NCI-H2227 (cell line): Measurements from ENCODE around the gene TPD52L1.

Experiments
- DNase-seq: peaks from one replicate; lab custom pipeline; 2025; ENCODE audit not compliant: unreplicated experiment; lab: John Stamatoyannopoulos, UW

The TPD52L1 gene

DNA sequence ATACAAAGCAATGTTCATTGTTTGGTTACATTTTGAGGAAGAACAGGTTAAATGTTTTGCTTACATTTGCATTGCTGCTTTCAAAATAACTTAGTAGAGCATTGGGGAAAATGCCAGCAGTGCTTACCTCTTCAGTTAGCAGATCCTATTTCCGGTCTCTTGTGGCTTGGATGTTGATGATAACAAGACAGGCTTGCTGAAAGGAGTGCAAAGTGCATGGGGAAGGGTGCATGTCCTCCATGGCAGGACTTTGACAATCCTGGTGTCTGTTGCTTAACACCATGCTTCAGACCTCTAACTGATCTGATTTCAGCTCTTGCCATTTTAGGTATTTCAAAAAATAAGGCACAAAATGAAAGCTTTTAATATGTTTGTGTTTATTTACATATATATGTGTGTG lies 21.1 kb downstream of the TPD52L1 start:
- no peak for DNase-seq

DNA sequence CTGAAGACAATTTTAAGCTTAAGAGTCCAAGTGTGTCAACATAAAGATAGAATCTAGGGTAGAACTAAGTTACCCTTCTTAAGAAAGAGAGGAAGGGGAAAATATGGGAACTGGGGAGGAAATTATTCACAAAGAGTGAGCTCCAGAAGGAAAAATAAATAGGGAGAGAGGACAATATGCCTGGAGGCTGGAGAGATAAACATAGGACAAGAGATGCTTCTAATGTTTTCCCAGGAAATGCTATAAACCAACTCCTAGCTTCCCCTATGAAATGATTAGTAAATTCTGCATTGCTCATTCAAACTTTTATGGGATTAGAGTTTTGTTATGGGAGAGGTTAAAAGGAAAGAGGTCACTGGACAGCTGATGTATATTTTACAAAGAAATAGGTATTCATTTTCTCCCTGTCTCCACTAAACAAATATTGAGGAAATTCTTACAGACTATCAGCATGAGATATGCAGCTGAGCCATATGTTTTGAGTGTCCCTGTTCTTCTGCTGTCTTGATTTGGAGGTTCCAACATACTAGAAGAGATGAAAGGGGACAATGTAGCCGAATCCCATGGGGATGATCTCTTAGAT lies 22.0 kb downstream of the TPD52L1 start:
- no peak for DNase-seq

DNA sequence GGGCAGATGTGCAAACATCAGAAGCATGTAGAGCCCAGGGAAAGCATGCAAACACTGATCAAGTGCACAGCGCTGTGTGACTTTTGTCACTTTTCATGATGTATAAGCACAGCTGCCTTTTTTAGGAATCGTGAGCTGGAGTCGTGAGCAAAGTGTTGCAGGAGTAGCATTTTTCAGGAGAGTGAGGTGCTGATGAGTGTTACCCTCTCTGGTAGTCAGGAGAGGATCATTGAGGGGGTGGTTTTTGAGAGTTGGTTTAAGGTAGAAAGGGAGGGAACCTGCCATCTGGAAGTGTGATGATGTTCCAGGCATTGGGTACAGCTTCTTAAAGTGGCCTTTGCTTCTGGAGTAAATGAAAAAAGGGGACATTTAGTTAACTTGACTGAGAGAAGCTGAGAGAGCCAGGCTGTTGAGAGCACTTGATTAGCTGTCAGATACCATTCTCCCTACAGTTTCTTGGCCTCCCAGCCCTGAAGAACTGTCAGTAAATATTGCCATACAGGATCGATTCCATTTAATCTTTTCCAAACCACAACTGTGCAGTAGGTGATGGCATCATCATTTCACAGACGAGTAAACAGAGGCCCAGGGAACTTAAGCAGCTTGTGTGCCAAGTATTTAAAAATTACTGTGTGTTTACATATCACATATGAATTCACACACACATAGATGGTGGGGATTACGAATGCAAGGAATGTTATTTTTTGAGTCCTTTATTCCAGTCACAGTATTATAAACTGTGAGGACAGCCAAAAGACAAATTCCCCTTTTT lies 28.9 kb downstream of the TPD52L1 start:
- DNase-seq = no peak

- no peak for DNase-seq
These were observed 29.8 kb downstream of the TPD52L1 start for GRCh38 chr6:125183391-125183790.

GRCh38 chr6:125188037-125188436 lies 34.5 kb downstream of the TPD52L1 start:
- DNase-seq = no peak

DNA sequence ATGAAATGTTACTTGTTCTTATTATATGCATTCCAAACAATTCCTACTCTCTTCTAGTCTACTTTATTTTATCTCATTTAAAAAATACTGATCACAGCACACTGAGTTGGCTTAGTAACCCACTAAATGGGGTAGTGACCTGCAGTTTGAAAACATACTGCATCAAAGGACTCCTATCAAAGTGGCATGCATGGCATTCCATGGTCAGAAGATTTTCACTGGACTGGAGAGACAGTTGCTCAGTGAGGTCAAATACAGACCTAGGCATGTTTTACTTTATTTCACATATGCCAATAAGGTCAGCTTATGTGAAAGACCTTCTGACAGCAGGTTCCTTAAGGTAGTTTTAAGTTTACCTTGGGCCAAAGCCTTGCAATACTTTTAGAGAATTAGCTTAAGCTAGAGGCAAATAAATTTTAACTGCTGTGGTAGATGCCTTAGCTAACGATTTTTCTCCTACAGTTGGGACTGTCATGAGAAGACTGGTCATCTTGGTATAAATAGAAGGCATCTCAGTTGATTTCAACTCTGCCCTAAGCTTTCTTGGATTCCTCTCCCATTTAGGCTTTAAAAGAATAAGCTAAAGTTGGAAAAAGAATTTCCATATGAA lies 35.1 kb downstream of the TPD52L1 start:
- DNase-seq = no peak

DNA sequence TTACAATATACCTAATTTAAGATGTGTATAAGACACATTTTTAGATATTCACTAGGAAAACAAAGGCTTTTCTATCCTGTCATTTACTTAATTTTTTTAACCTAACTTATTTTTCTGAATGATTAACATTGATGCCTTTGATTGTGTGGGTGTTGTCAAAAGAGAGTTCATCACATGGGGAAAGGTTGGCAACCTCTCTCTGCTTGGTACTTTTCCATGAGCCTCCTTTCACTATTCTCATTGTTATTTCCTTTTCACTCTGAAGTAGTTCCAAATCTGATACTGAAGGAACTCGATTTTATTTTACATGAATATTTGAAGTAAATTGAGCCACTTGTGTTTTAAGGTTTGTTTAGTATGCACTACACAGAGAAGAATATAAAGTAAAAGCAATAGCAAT lies 35.9 kb downstream of the TPD52L1 start:
- no peak for DNase-seq

- DNase-seq = no peak
These were observed 37.1 kb downstream of the TPD52L1 start for GRCh38 chr6:125190667-125191066.

GRCh38 chr6:125191916-125192609 lies 38.5 kb downstream of the TPD52L1 start:
- peak; percentile 7 for DNase-seq

GRCh38 chr6:125192610-125192930 lies 39.0 kb downstream of the TPD52L1 start:
- no peak for DNase-seq

- DNase-seq = no peak
These were observed 39.6 kb downstream of the TPD52L1 start for GRCh38 chr6:125193208-125193607.

DNA sequence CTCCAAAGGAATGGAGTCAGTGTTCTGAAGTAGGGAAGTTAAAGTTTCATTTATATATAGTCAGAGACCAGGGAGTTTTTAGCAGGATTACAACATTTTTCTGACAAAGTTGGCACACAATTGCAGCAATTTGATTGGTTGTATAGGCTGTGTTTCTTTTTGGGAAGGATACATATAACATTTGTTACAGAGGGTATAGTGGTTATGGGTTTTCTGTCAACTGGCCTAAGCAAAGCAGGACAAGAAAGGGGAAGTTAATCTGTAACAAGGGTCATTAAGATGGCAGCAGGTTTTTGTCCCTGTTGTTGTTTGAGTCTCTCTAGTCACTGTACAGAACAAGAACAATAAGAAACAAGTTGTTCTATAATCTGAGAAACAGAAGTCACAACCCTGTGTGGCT lies 41.4 kb downstream of the TPD52L1 start:
- DNase-seq = no peak

DNA sequence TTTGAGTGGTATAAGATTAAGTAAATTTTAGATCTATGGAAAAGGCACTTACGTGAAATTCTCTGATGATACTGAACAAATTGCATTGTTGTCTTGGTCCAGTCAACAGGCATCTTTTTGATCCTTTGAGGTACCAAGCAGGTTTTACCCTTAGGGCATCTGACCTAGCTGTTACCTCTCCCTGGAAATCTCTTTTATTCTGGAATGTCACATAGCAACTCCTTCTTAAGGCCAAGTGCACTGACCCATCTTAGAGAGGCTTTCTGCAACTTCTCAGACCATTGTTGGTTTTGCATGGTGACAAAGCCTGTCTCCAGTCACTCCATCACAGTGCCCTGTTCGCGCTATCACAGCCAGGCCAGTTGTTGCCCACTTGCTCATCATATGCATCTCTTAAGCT lies 42.0 kb downstream of the TPD52L1 start:
- no peak for DNase-seq

DNA sequence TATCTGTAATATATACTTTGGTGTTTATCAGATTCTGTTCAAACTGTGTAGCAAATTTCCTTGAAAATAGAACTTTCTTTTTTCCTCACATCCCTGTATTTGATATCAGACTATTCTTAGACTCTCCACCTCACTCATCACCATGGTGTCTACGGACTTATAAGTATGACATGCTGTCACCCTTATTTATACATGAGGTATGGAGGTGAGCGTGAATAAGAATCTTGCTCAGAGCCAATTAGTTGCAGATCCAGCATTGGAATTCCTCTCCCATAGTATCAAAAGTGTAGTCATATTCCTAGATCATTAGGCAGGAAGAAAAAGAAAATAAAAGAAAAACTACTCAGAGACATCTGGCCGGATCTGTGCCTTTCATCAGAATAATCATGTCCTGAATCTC lies 43.0 kb downstream of the TPD52L1 start:
- no peak for DNase-seq

DNA sequence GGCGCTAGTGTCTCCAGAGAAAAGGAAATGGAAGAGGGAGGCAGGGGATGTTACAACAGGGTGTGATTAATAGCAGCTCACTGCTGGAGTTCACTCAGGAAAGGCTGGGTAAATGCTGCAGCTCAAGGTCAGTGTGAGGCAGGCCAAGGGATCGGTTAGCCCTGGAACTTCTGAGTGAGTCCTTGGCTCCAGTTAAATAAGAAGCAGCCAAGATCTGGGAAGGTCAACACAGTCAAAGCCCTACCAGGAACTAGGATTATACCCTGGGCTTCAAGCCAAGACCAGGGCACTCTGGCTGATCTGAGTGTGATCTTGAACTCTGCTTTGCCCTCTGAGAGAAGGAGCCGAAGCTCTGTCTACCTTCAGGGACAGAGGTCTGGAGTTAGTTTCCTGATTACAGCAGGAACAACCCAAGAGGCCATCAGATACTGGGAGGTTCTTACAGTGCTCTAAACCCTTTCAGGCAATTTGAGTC lies 44.3 kb downstream of the TPD52L1 start:
- DNase-seq = peak; percentile 34

DNA sequence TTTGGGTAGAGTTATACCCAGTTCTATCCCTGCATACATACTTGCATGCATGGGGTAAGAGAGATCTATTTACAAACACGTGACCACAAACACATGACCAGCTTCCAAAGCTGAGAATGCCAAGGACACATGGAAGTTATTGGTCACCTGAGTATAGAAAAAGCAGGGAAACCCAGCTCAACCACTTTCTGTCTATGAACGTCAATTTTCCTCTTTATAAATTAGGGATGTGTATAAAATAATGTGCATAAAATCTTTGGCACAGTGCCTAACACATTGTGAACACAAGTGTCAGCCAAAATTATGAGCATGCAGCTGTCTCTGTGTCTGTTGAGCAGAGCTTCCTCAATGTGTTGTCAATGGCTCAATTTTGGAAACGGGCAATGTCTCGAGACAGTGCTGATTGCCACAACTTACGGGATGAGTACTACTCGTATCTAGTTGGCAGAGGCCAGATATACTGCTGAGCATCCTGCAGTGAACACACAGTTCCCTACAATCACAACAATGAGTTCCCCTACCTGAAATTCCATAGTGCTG lies 44.9 kb downstream of the TPD52L1 start:
- no peak for DNase-seq

DNA sequence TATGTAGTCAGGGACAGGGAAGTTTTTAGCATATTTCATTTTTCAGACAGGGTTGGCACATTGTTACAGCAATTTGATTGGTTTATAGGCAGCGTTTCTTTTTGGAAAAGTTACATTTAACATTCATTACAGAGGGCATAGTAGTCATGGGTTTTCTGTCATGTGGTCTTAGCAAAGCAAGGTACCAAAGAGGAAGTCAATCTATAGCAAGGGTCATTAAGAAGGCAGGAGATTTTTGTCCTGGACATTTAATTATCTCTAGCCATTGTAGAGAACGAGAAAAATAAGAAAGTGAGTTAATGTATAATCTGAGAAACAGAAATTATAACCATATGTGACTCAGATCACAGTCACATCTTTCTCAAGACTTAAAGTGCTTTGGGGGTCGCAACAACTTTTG lies 47.4 kb downstream of the TPD52L1 start:
- no peak for DNase-seq

DNA sequence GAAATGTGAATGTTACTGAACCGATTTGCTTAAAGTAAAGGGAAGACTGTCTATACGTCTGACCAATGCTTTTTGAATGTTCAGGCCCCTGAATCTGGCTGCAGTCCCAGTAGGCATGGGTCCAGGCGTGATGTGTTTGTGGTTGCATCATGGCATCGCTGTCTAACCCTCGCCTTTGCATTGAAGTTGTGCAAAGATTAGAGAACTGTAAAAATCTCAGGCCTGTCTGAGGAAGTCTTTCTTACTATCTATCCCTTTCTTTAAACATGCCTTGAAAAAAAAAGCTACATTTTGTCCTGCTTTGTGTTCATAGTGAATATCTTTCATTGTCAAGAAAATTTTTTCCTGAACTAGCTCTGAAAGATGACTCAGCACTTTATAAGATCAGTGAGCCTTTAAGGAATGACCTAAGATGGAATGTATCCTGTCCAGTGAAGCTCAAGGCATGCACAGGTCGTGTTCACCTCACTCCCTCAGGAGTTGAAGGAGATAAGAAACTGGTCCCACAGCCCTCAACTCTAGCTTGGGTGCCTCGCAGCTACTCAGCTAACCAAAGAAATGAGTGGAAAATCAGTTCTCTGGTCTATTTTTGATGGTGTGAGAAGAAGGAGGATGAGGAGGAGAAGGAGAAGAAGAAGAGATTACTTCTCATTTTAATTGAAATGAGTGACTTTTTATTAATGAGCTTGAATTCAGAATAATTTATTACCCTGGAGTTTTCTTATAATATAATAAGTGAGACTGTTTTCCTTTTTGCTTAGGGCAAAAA lies 48.6 kb downstream of the TPD52L1 start:
- DNase-seq = no peak

GRCh38 chr6:125203395-125203794 lies 49.8 kb downstream of the TPD52L1 start:
- DNase-seq = no peak

DNA sequence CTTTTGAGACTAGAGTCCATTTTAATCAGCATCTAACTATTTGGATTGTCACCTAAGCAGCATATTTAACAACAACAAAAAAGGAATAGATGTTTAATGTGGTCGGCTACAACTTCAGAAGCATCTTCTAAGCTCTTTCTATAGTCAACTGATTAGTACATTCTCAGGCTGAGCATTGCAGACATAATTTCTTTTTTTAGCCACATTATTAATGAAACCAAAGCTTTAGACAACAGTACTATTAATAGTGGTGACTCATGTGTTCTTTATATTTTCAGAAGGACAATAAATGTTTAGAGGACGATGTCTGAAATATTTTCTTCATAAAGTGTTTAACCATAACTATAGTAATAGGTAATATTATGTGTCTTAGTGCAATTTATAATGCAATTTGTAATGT lies 52.4 kb downstream of the TPD52L1 start:
- no peak for DNase-seq

DNA sequence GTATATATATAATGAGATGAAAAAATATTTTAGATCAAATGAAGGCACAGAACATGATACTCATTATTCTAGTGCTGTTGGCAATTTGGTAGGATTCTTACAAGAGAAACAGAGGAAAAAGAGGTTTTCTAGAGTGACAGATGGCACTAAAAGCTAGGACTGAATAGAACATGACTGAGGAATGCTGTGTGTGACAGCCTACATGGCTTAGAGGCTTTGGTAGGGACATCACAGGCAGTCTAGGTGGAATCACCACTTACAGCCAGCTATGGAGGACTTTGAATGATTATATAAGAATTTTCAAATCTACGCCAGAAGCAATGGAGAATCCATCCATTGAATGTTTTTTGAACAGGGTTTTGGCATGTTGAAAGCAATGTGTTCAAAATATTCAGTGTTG lies 52.8 kb downstream of the TPD52L1 start:
- no peak for DNase-seq
